GM13976 (cell line): ENCODE measurements around the gene ZNHIT3.

Experiments used
- DNase-seq: peaks from one replicate; pipeline ENCODE4 v3.0.0; 2012; ENCODE audit warnings: low spot score
- in situ Hi-C: fragments of 300-500 bp; cut with MboI; formaldehyde crosslinking; loops from one replicate; pipeline ENCODE4 v1.12.0; 2022; ENCODE audit warnings: low sequenced_read_pairs, mixed read lengths, inconsistent platforms; ENCODE audit not compliant: unreplicated experiment
- TF ChIP-seq, protein P1 (sequence below): IDR thresholded peaks from 2 replicates; pipeline ENCODE4 v1.5.1; 2012; ENCODE audit warnings: borderline replicate concordance, mild to moderate bottlenecking; ENCODE audit not compliant: insufficient read depth; ENCODE audit errors: extremely low read depth, missing control alignments, control extremely low read depth

ZNHIT3 gene

DNA sequence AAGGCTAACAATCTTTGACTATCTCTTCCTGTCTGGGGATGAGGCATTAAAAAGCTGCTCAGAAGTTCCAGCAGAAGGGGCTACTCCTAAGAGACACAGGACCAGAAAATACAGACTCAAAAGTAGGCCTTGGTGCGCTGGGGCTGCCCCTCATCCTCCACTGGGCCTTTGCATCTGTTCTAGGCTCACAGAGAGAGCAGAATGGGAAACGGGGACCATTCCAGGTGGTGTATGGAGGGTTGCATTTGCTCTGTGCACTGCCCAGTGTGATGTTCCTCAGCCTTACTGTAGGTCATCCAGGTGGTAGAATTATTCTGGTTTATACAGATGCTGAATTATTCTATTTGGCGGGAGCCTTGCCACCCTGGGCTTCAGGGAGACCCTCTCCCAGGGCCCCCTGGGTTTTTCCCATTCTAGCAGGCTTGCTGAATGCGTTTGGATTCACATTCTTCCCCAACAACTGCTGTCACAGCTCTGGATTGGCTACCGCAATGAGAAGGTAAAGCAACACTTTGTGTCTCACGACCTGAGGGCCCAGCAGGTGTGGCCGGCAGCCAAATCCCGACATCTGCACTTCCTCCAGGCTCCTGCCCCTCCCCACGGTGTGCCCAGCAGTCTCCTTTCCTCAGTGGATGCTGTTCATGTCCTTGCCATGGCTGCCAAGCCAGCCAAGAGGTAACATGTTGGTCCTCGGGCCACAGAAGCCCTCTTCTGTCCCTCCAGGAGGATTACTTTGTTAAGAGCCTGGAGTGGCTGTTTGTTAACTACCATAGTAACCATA, 25.0 kb upstream of the ZNHIT3 start:
- in situ Hi-C loops: no loop called here
- DNase-seq: no peak
- TF ChIP-seq, protein P1, sequence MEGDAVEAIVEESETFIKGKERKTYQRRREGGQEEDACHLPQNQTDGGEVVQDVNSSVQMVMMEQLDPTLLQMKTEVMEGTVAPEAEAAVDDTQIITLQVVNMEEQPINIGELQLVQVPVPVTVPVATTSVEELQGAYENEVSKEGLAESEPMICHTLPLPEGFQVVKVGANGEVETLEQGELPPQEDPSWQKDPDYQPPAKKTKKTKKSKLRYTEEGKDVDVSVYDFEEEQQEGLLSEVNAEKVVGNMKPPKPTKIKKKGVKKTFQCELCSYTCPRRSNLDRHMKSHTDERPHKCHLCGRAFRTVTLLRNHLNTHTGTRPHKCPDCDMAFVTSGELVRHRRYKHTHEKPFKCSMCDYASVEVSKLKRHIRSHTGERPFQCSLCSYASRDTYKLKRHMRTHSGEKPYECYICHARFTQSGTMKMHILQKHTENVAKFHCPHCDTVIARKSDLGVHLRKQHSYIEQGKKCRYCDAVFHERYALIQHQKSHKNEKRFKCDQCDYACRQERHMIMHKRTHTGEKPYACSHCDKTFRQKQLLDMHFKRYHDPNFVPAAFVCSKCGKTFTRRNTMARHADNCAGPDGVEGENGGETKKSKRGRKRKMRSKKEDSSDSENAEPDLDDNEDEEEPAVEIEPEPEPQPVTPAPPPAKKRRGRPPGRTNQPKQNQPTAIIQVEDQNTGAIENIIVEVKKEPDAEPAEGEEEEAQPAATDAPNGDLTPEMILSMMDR: no peak

DNA sequence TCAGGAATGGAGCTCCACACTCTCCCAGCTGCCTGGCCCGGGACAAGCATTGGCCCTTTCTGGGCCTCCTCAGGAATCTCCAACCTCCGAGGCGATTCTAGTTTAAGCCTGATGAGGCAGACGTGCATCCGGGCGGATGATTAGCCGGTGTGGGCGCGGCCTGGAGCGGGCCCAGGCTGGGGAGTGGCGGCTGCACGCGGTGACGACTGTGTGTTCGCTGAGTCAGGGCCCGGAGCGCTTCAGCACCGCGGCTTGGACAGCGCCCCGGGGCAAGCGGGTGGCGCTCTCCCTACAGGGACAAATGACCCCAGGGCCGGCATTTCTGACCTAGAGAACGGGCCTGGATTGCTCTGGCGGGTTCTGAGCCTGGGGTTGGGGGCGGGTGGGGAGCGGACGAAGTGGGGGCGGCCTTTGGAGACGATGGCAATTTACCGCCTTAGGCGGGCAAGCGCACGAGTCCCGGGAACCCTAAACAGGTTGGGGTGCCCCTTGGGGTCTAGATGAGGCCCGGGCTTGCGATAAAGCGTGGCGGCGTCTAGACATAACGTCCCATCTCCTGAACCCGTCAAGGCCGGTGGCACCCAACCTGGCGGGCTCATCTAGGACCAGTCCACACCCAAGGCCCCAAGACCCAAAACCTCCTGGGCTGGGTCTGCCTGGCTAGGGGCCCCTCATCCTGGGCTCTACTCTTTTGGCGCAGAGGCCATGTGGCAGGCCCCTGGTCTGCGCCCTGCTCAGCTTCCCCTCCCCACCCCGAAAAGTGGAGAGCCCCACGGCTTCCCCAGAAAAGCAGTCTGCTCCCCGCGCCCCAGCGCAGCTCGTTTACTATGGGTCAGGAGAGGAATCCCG, 22.3 kb upstream of the ZNHIT3 start:
- peak; percentile 81 for DNase-seq
- in situ Hi-C loops: no loop called here
- TF ChIP-seq, protein P1: no peak

DNA sequence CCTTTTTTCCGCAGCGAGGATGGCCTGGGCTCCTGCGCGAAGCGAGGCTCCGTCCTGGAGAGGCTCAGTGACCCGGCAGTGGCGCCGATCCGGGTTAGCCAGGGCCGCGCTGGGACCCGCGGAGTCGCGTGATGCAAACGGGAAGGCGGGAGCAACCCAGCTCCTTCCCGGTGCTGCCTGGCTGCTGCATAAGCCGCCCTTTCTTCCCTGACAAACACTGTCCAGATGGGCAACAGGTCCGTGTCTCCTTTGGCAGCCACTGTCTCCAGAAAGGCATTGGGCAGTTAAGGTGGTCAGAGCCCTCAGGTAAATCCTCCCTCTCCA, 21.8 kb upstream of the ZNHIT3 start:
- in situ Hi-C loops: no loop called here
- no peak for DNase-seq
- TF ChIP-seq, protein P1: no peak

DNA sequence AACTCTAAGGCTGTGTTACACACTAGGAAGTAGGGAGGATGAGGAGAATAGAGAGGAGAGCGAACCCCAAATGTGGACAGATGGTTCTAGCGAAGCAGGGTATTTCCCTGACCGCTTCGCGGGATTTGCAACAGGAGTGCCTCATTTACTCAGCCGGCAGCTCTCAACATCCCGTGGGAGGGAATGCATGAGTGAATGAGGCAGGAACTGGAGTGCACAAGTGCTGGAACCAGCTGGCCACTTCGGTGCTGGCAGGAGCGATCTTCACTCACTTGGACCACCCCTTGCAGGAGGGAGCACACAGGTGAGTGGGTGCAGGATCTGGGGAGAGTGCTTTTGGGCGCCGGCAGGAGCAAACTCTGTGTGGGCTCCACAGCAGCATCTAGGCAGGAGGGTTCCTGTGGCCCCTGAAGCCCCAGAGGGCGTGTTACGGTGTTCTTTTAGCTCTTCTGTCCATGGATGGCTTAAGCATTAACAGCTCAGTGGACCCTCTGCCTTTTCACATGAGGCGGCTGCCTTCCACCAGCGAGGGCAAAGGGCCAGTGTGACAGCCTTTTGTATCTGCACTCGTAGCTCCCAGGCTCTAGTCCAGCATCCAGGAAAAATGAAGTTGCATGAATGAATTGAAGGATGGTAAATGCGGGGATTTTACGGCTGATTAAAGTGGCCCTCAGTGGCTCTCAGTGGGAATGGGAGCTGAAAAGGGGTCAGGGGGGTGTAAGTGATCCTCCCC, 17.4 kb upstream of the ZNHIT3 start:
- TF ChIP-seq, protein P1: no peak
- no peak for DNase-seq
- in situ Hi-C loops: no loop called here

DNA sequence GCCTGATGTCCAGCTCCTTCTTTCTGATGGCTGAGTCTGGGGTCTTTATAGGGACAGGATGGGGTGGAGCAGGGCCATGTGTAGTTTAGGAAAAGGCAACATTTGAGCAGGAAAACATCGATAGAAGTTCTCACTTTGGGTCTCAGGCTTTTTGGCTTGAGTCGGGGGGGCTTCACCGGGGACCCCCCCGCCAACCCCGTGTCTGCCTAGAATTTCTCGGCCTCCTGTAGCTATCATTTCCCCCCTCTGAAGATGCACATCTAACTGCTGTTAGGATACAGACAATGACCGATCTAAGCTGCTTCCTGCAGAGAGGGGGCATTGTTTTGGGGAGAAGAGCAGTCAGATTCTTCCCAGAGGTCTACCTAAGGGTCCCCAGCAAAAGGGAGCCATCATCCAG, 16.7 kb upstream of the ZNHIT3 start:
- in situ Hi-C loops: no loop called here
- DNase-seq: no peak
- TF ChIP-seq, protein P1: no peak

DNA sequence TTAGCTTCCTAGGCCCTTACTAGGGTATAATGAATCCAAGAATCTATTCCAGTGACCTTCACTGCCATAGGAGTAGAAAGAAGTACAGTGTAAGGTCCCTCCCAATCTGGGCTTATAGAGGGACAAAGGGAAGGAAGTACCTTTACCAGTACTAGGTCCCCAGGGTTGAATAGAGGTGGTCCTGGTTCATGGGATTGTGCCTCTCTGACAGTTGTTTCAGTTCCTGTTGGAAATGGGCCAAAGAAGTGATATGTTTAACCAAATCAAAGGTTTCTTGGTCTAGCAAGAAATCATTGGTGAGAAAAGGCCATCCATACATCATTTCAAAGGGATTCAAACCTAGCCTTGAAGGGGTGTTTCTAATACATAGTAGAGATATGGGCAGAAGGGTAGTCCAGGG, 16.0 kb upstream of the ZNHIT3 start:
- in situ Hi-C loops: no loop called here
- TF ChIP-seq, protein P1: no peak
- no peak for DNase-seq
